Measurements from ENCODE around the gene LINGO3.

DNA sequence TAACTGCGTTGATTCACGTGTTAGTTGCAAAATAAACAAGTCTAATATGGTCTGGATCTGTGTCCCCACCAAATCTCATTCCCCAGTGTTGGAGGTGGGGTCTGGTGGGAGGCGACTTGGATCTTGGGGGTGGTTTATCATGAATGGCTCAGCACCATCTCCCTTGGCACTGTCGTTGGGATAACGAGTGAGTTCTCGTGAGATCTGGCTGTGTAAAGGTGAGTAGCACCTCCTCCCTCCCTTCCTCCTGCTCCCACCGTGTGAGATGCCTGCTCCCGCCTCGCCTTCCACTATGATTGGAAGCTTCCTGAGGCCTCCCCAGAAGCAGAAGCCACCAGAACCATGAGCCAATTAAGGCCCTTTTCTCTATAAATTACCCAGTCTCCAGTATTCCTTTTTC lies 30.8 kb downstream of the LINGO3 start:
- no peak for TF ChIP-seq CTCF (conservative IDR thresholded peaks at IDR 0.05; ENCODE audit: low read depth in 2 of 2)
- no peak for TF ChIP-seq NANOG (IDR thresholded peaks at IDR 0.05; ENCODE audit: borderline replicate concordance)
- TF ChIP-seq EZH2phosphoT487 (IDR thresholded peaks at IDR 0.05; ENCODE audit: unreplicated experiment): no peak
- no peak for TF ChIP-seq REST (IDR thresholded peaks at IDR 0.05; ENCODE audit: unreplicated experiment)
- TF ChIP-seq CREB1 (CRISPR knock-in tag; IDR thresholded peaks at IDR 0.05; ENCODE audit: low read depth): no peak
- TF ChIP-seq POLR2AphosphoS5 (IDR thresholded peaks at IDR 0.05; ENCODE audit: low read depth): no peak

Measured in GM23338 (cell line).